Vagina (tissue), 2 donors: Measurements from ENCODE around the gene STON2. TPM values are rescaled to one million over a fixed set of nuclear protein-coding genes. Genes with fewer than 3 reads are reported as not detected.

Experiments
- DNase-seq, 2 donors: peaks; one replicate each; pipeline ENCODE4 v3.0.0-alpha.2; 2017; ENCODE audit errors: extremely low spot score in 2 of 2
- H3K27ac ChIP-seq: fragments of 200-600 bp; sonication (generic); one replicate; pipeline ENCODE4 v1.5.1; 2019
- H3K27me3 ChIP-seq: fragments of 200-600 bp; sonication (generic); one replicate; pipeline ENCODE4 v1.5.1; 2019
- H3K36me3 ChIP-seq, 2 donors: fragments of 200-600 bp; sonication (generic); one replicate each; pipeline ENCODE4 v1.5.1; 2017 to 2019
- H3K4me1 ChIP-seq: fragments of 200-600 bp; sonication (generic); one replicate; pipeline ENCODE4 v1.5.1; 2019
- H3K4me3 ChIP-seq, 2 donors: fragments of 200-600 bp; sonication (generic); 1 replicate in 1 of 2; 2 replicates in 1 of 2; pipeline ENCODE4 v1.5.1; 2016 to 2019
- H3K9me3 ChIP-seq: fragments of 200-600 bp; sonication (generic); one replicate; pipeline ENCODE4 v1.5.1; 2019
- CTCF ChIP-seq, 3 experiments: fragments of 450-650 bp in 2 of 3; fragments of 200-600 bp in 1 of 3; sonication (generic) in 1 of 3; IDR thresholded peaks; one replicate each; pipeline ENCODE4 v1.5.1; 2017 to 2019; ENCODE audit warnings: antibody characterized with exemption in 3 of 3, mild to moderate bottlenecking in 2 of 3, moderate library complexity in 2 of 3
- POLR2A ChIP-seq, 2 donors: fragments of 450-650 bp; IDR thresholded peaks; one replicate each; pipeline ENCODE4 v1.6.1; 2017; ENCODE audit warnings: antibody characterized with exemption in 2 of 2, mild to moderate bottlenecking in 2 of 2, moderate library complexity in 2 of 2
- POLR2AphosphoS5 ChIP-seq, 2 donors: sonication (generic); formaldehyde crosslinking; IDR thresholded peaks; one replicate each; pipeline ENCODE4 v1.9.0; 2017; ENCODE audit warnings: antibody characterized with exemption in 2 of 2, mild to moderate bottlenecking in 2 of 2, low read depth in 1 of 2; ENCODE audit not compliant: insufficient read depth in 1 of 2
- intact Hi-C: fragments of 100-400 bp; cut with DNase I; formaldehyde crosslinking; loops from one replicate; pipeline ENCODE4 v1.15.1; 2023
- total RNA-seq: library from RNA; depleted of rRNA; stranded (reverse); fragments of >200 nt; gene quantifications from one replicate; pipeline ENCODE4 v1.2.3, GENCODE V29; 2016

Gene STON2
- total RNA-seq, 1 donor from 2014 or later = 39.8 TPM

GRCh38 chr14:81352413-81352812 lies 47.7 kb downstream of the STON2 start:
- no peaks in the 10 kb centered on the region for H3K36me3 ChIP-seq

GRCh38 chr14:81351205-81351604 lies 48.9 kb downstream of the STON2 start:
- H3K27me3 ChIP-seq = no peaks in the 10 kb centered on the region
- peaks cover 7% of the 10 kb centered on the region for H3K9me3 ChIP-seq
- H3K4me3 ChIP-seq = no peak overlapping the region
- peaks cover 7% of the 10 kb centered on the region for H3K4me1 ChIP-seq
- no peak for TF ChIP-seq POLR2AphosphoS5 (IDR thresholded peaks at IDR 0.05; ENCODE audit: insufficient read depth in 1 of 2, low read depth in 1 of 2)
- no peak for TF ChIP-seq CTCF (IDR thresholded peaks at IDR 0.05)
- no peak for TF ChIP-seq POLR2A (IDR thresholded peaks at IDR 0.05)
- H3K27ac ChIP-seq = no peak overlapping the region
- no peaks in the 10 kb centered on the region for H3K36me3 ChIP-seq
- no peak for DNase-seq
- intact Hi-C loops = no loop called here

More at GRCh38 chr14:81352413-81352812, 47.7 kb downstream of the STON2 start:
- Histone ChIP-seq H3K27ac (no peak overlapping the region), H3K4me1 (peaks cover 7% of the 10 kb centered on the region), H3K27me3 (no peaks in the 10 kb centered on the region), H3K4me3 (no peak overlapping the region), H3K9me3 (peaks cover 7% of the 10 kb centered on the region)
- no peak for DNase-seq
- intact Hi-C loops = no loop called here
- TF ChIP-seq POLR2A (IDR thresholded peaks at IDR 0.05) = no peak
- no peak for TF ChIP-seq POLR2AphosphoS5 (IDR thresholded peaks at IDR 0.05; ENCODE audit: insufficient read depth in 1 of 2, low read depth in 1 of 2)
- TF ChIP-seq CTCF (IDR thresholded peaks at IDR 0.05) = no peak

- TF ChIP-seq POLR2AphosphoS5 (IDR thresholded peaks at IDR 0.05; ENCODE audit: insufficient read depth in 1 of 2, low read depth in 1 of 2) = no peak
- no peak for TF ChIP-seq POLR2A (IDR thresholded peaks at IDR 0.05)
- TF ChIP-seq CTCF (IDR thresholded peaks at IDR 0.05) = no peak
These were observed 49.6 kb downstream of the STON2 start for GRCh38 chr14:81350344-81351130.

GRCh38 chr14:81348061-81348460 lies 52.1 kb downstream of the STON2 start:
- Histone ChIP-seq H3K9me3 (no peaks in the 10 kb centered on the region), H3K27ac (no peak overlapping the region), H3K4me3 (no peak overlapping the region), H3K27me3 (no peaks in the 10 kb centered on the region), H3K36me3 (no peaks in the 10 kb centered on the region), H3K4me1 (peaks cover 7% of the 10 kb centered on the region)
- TF ChIP-seq CTCF (IDR thresholded peaks at IDR 0.05) (no peak), POLR2A (IDR thresholded peaks at IDR 0.05) (no peak), POLR2AphosphoS5 (IDR thresholded peaks at IDR 0.05; ENCODE audit: insufficient read depth in 1 of 2, low read depth in 1 of 2) (no peak)
- DNase-seq = no peak
- intact Hi-C loops = no loop called here

More at GRCh38 chr14:81350344-81351130, 49.6 kb downstream of the STON2 start:
- H3K4me1 ChIP-seq = peaks cover 7% of the 10 kb centered on the region
- H3K36me3 ChIP-seq = no peaks in the 10 kb centered on the region
- H3K27me3 ChIP-seq = no peaks in the 10 kb centered on the region
- peaks cover 7% of the 10 kb centered on the region for H3K9me3 ChIP-seq
- no peak overlapping the region for H3K27ac ChIP-seq
- intact Hi-C loops = no loop called here
- no peak for DNase-seq
- no peak overlapping the region for H3K4me3 ChIP-seq

GRCh38 chr14:81345781-81346180 lies 54.3 kb downstream of the STON2 start:
- Histone ChIP-seq H3K9me3 (no peaks in the 10 kb centered on the region), H3K4me1 (peaks cover 7% of the 10 kb centered on the region), H3K27ac (no peak overlapping the region), H3K36me3 (no peaks in the 10 kb centered on the region), H3K27me3 (no peaks in the 10 kb centered on the region), H3K4me3 (no peak overlapping the region)
- TF ChIP-seq POLR2A (IDR thresholded peaks at IDR 0.05) = no peak
- no peak for TF ChIP-seq CTCF (IDR thresholded peaks at IDR 0.05)
- no peak for TF ChIP-seq POLR2AphosphoS5 (IDR thresholded peaks at IDR 0.05; ENCODE audit: insufficient read depth in 1 of 2, low read depth in 1 of 2)
- intact Hi-C loops = no loop called here
- no peak for DNase-seq
